Keratinocyte (primary cell): Measurements from ENCODE around the gene URB2. TPM values are rescaled to one million over a fixed set of nuclear protein-coding genes. Genes with fewer than 3 reads are reported as not detected.

Experiments used
- DNase-seq: peaks from one replicate; pipeline ENCODE4 v3.0.0-alpha.2; 2011; ENCODE audit warnings: low read depth, missing footprints, low spot score
- FAIRE-seq: peaks from 2 replicates; lab custom pipeline; 2011; peaks lifted over from hg19 to GRCh38; lab: Jason Lieb, UNC
- H2AFZ ChIP-seq: 2 replicates; pipeline ENCODE4 v1.6.0; 2012; ENCODE audit warnings: low read length, control low read depth, inconsistent platforms; ENCODE audit not compliant: control insufficient read depth
- H3K27ac ChIP-seq: 2 replicates; pipeline ENCODE4 v1.5.1; 2011; ENCODE audit warnings: low read length; ENCODE audit not compliant: control insufficient read depth, insufficient read depth
- H3K27me3 ChIP-seq: 3 replicates; pipeline ENCODE4 v1.6.0; 2011; ENCODE audit warnings: low read length; ENCODE audit not compliant: control insufficient read depth, insufficient read depth; ENCODE audit errors: extremely low read depth
- H3K36me3 ChIP-seq, 2 experiments: 2 replicates in 1 of 2; 3 replicates in 1 of 2; pipeline ENCODE4 v1.5.1; 2011; ENCODE audit warnings: low read length in 2 of 2, mild to moderate bottlenecking in 1 of 2; ENCODE audit not compliant: control insufficient read depth in 2 of 2, insufficient read depth in 2 of 2; ENCODE audit errors: extremely low read depth in 1 of 2
- H3K4me1 ChIP-seq: 3 replicates; pipeline ENCODE4 v1.5.1; 2011; ENCODE audit warnings: low read length; ENCODE audit not compliant: control insufficient read depth, insufficient read depth; ENCODE audit errors: extremely low read depth
- H3K4me2 ChIP-seq: 3 replicates; pipeline ENCODE4 v1.6.0; 2011; ENCODE audit warnings: low read depth, low read length; ENCODE audit not compliant: control insufficient read depth, insufficient read depth; ENCODE audit errors: extremely low read depth
- H3K4me3 ChIP-seq, 3 experiments: fragments of 200-600 bp in 1 of 3; sonication (generic) in 1 of 3; 2 replicates in 2 of 3; 3 replicates in 1 of 3; pipeline ENCODE4 v1.5.1; 2011 to 2016; ENCODE audit warnings: low read length in 3 of 3, mild to moderate bottlenecking in 3 of 3, control low read depth in 2 of 3, inconsistent platforms in 1 of 3, low read depth in 1 of 3, mixed read lengths in 1 of 3, mixed run types in 1 of 3, moderate library complexity in 1 of 3; ENCODE audit not compliant: control insufficient read depth in 2 of 3, insufficient read depth in 2 of 3; ENCODE audit errors: extremely low read depth in 1 of 3
- H3K79me2 ChIP-seq: 2 replicates; pipeline ENCODE4 v1.6.0; 2012; ENCODE audit warnings: low read length; ENCODE audit not compliant: control insufficient read depth, insufficient read depth
- H3K9ac ChIP-seq: 3 replicates; pipeline ENCODE4 v1.6.0; 2011; ENCODE audit warnings: low read length; ENCODE audit not compliant: control insufficient read depth, insufficient read depth; ENCODE audit errors: extremely low read depth
- H3K9me1 ChIP-seq: 3 replicates; pipeline ENCODE4 v1.6.0; 2011; ENCODE audit warnings: low read length; ENCODE audit not compliant: control insufficient read depth, insufficient read depth; ENCODE audit errors: extremely low read depth
- H3K9me3 ChIP-seq: 2 replicates; pipeline ENCODE4 v1.5.1; 2012; ENCODE audit warnings: low read depth, low read length; ENCODE audit not compliant: control insufficient read depth
- H4K20me1 ChIP-seq: 3 replicates; pipeline ENCODE4 v1.6.0; 2011; ENCODE audit warnings: low read length; ENCODE audit not compliant: control insufficient read depth, insufficient read depth; ENCODE audit errors: extremely low read depth
- CTCF ChIP-seq, 3 experiments: IDR thresholded peaks in 1 of 3; conservative IDR thresholded peaks in 1 of 3; optimal IDR thresholded peaks in 1 of 3; 2 replicates in 2 of 3; 3 replicates in 1 of 3; pipeline versions ENCODE3 to v1.5.1; 2011; ENCODE audit warnings: low read length in 3 of 3, mild to moderate bottlenecking in 3 of 3, moderate library complexity in 2 of 3, control low read depth in 1 of 3, inconsistent platforms in 1 of 3; ENCODE audit not compliant: insufficient read depth in 2 of 3; ENCODE audit errors: extremely low read depth in 1 of 3
- EZH2 ChIP-seq: IDR thresholded peaks from one replicate; pipeline ENCODE4 v1.6.1; 2012; ENCODE audit warnings: inconsistent platforms, mild to moderate bottlenecking, low read length, moderate library complexity
- dilution Hi-C: fragments of 300-500 bp; cut with MboI; formaldehyde crosslinking; loops from one replicate; pipeline ENCODE4 v1.7.0; 2020; ENCODE audit warnings: low sequenced_read_pairs; ENCODE audit not compliant: extremely low pct_ligation_motif_present
- polyA plus RNA-seq, 5 experiments: library from polyadenylated mRNA; depleted of rRNA in 3 of 5; stranded (reverse) in 3 of 5; stranded (forward) in 1 of 5; unstranded in 1 of 5; fragments of >200 nt; gene quantifications; 1 replicate in 1 of 5; 2 replicates in 3 of 5; 3 replicates in 1 of 5; pipeline versions ENCODE4 v1.2.1 to v1.2.3, GENCODE V29; 2011 to 2012; ENCODE audit warnings: missing spikeins in 2 of 5, low read depth in 1 of 5, low replicate concordance in 1 of 5

Gene URB2
- polyA plus RNA-seq, 1 donor (not counting 4 experiments of a cell fraction or from before 2014, with no cell fraction given): 8.5 TPM

- Histone ChIP-seq H3K4me1 (no peaks in the 10 kb centered on the region), H2AFZ (no peak overlapping the region), H3K4me2 (no peak overlapping the region), H3K36me3 (peaks cover 17 to 18% of the 10 kb centered on the region in 2 experiments), H3K27me3 (no peaks in the 10 kb centered on the region), H3K27ac (no peak overlapping the region), H3K9ac (no peak overlapping the region), H3K9me1 (no peaks in the 10 kb centered on the region), H3K9me3 (no peaks in the 10 kb centered on the region), H3K79me2 (peaks cover 21% of the 10 kb centered on the region), H4K20me1 (peaks cover 2% of the 10 kb centered on the region), H3K4me3 (no peak overlapping the region)
- dilution Hi-C loops: no loop called here
- TF ChIP-seq EZH2: no peak
- DNase-seq: no peak
- FAIRE-seq: no peak
Measured at GRCh38 chr1:229596925-229597699, 28.9 kb upstream of the URB2 start.

GRCh38 chr1:229597877-229598276 lies 28.2 kb upstream of the URB2 start:
- no peak for DNase-seq
- Histone ChIP-seq H3K27ac (no peak overlapping the region), H3K9ac (no peak overlapping the region), H3K4me3 (no peak overlapping the region), H4K20me1 (peaks cover 2% of the 10 kb centered on the region), H3K79me2 (peaks cover 21% of the 10 kb centered on the region), H3K27me3 (no peaks in the 10 kb centered on the region), H3K9me1 (no peaks in the 10 kb centered on the region), H3K9me3 (no peaks in the 10 kb centered on the region), H3K4me1 (no peaks in the 10 kb centered on the region), H2AFZ (no peak overlapping the region), H3K4me2 (no peak overlapping the region), H3K36me3 (peaks cover 20 to 25% of the 10 kb centered on the region in 2 experiments)
- TF ChIP-seq CTCF (optimal IDR thresholded peaks at IDR 0.05 in 1 of 3, IDR thresholded peaks at IDR 0.05 in 1 of 3, conservative IDR thresholded peaks at IDR 0.05 in 1 of 3; ENCODE audit: extremely low read depth in 1 of 3, insufficient read depth in 2 of 3, low read length in 3 of 3) (no peak), EZH2 (no peak)
- dilution Hi-C loops: no loop called here
- no peak for FAIRE-seq
